ENCODE results near the gene CUEDC1. TPM values are rescaled to one million over a fixed set of nuclear protein-coding genes. Genes with fewer than 3 reads are reported as not detected.
A peak's percentile ranks its signal among the peaks of the same experiment; 100 is the strongest.

Gene CUEDC1
- total and polyA plus RNA-seq, 2 of the 13 experiments (the other 11 are each of a cell fraction or from before 2014, with no cell fraction given): 7.4 to 12.9 TPM

- TF ChIP-seq, protein P1, sequence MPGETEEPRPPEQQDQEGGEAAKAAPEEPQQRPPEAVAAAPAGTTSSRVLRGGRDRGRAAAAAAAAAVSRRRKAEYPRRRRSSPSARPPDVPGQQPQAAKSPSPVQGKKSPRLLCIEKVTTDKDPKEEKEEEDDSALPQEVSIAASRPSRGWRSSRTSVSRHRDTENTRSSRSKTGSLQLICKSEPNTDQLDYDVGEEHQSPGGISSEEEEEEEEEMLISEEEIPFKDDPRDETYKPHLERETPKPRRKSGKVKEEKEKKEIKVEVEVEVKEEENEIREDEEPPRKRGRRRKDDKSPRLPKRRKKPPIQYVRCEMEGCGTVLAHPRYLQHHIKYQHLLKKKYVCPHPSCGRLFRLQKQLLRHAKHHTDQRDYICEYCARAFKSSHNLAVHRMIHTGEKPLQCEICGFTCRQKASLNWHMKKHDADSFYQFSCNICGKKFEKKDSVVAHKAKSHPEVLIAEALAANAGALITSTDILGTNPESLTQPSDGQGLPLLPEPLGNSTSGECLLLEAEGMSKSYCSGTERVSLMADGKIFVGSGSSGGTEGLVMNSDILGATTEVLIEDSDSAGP (CRISPR knock-in tag; IDR thresholded peaks at IDR 0.05; ENCODE audit: borderline replicate concordance): no peak; the same call in 1 of the 2 replicates
- no peak; the same call in 1 of the 2 replicates for TF ChIP-seq CBX5 (CRISPR knock-in tag; IDR thresholded peaks at IDR 0.05; ENCODE audit: borderline replicate concordance)
- no peak for TF ChIP-seq ETV6 (CRISPR knock-in tag; conservative IDR thresholded peaks at IDR 0.05)
- TF ChIP-seq, protein P2, sequence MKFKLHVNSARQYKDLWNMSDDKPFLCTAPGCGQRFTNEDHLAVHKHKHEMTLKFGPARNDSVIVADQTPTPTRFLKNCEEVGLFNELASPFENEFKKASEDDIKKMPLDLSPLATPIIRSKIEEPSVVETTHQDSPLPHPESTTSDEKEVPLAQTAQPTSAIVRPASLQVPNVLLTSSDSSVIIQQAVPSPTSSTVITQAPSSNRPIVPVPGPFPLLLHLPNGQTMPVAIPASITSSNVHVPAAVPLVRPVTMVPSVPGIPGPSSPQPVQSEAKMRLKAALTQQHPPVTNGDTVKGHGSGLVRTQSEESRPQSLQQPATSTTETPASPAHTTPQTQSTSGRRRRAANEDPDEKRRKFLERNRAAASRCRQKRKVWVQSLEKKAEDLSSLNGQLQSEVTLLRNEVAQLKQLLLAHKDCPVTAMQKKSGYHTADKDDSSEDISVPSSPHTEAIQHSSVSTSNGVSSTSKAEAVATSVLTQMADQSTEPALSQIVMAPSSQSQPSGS (CRISPR knock-in tag; IDR thresholded peaks at IDR 0.05): 0 out of 2 replicates have a peak, but pooled peaks have one; percentile 41
- TF ChIP-seq HOXA5 (CRISPR knock-in tag; IDR thresholded peaks at IDR 0.05): no peak
- TF ChIP-seq KDM1A (CRISPR knock-in tag; IDR thresholded peaks at IDR 0.05): no peak
- peak; percentile 35; the same call in 1 of the 2 replicates for TF ChIP-seq HDAC2 (CRISPR knock-in tag; IDR thresholded peaks at IDR 0.05)
- no peak for TF ChIP-seq SMAD9 (CRISPR knock-in tag; IDR thresholded peaks at IDR 0.05)
- TF ChIP-seq ZNF121 (CRISPR knock-in tag; IDR thresholded peaks at IDR 0.05): no peak
- no peak for TF ChIP-seq RFXAP (CRISPR knock-in tag; IDR thresholded peaks at IDR 0.05; ENCODE audit: borderline replicate concordance)
- TF ChIP-seq, protein P3, sequence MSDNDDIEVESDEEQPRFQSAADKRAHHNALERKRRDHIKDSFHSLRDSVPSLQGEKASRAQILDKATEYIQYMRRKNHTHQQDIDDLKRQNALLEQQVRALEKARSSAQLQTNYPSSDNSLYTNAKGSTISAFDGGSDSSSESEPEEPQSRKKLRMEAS (IDR thresholded peaks at IDR 0.05): no peak
- TF ChIP-seq KLF13 (CRISPR knock-in tag; IDR thresholded peaks at IDR 0.05): no peak
- peak; percentile 9; the same call in 1 of the 2 replicates for TF ChIP-seq NFIC (IDR thresholded peaks at IDR 0.05; ENCODE audit: low read length)
- no peak for TF ChIP-seq CEBPZ (IDR thresholded peaks at IDR 0.05; ENCODE audit: low read length)
- no peak for TF ChIP-seq TBP (CRISPR knock-in tag; IDR thresholded peaks at IDR 0.05)
- TF ChIP-seq, protein P4, sequence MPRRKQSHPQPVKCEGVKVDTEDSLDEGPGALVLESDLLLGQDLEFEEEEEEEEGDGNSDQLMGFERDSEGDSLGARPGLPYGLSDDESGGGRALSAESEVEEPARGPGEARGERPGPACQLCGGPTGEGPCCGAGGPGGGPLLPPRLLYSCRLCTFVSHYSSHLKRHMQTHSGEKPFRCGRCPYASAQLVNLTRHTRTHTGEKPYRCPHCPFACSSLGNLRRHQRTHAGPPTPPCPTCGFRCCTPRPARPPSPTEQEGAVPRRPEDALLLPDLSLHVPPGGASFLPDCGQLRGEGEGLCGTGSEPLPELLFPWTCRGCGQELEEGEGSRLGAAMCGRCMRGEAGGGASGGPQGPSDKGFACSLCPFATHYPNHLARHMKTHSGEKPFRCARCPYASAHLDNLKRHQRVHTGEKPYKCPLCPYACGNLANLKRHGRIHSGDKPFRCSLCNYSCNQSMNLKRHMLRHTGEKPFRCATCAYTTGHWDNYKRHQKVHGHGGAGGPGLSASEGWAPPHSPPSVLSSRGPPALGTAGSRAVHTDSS (CRISPR knock-in tag; conservative IDR thresholded peaks at IDR 0.05): no peak
- no peak for TF ChIP-seq FOXJ3 (CRISPR knock-in tag; IDR thresholded peaks at IDR 0.05; ENCODE audit: borderline replicate concordance)
- TF ChIP-seq, protein P5, sequence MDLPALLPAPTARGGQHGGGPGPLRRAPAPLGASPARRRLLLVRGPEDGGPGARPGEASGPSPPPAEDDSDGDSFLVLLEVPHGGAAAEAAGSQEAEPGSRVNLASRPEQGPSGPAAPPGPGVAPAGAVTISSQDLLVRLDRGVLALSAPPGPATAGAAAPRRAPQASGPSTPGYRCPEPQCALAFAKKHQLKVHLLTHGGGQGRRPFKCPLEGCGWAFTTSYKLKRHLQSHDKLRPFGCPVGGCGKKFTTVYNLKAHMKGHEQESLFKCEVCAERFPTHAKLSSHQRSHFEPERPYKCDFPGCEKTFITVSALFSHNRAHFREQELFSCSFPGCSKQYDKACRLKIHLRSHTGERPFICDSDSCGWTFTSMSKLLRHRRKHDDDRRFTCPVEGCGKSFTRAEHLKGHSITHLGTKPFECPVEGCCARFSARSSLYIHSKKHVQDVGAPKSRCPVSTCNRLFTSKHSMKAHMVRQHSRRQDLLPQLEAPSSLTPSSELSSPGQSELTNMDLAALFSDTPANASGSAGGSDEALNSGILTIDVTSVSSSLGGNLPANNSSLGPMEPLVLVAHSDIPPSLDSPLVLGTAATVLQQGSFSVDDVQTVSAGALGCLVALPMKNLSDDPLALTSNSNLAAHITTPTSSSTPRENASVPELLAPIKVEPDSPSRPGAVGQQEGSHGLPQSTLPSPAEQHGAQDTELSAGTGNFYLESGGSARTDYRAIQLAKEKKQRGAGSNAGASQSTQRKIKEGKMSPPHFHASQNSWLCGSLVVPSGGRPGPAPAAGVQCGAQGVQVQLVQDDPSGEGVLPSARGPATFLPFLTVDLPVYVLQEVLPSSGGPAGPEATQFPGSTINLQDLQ (CRISPR knock-in tag; IDR thresholded peaks at IDR 0.05): no peak
Measured at GRCh38 chr17:57995076-57995956, 40.1 kb upstream of the CUEDC1 start (continued).

Data from HepG2 (cell line).